Stimulated activated CD4-positive, alpha-beta T cell treated with anti-CD3 and anti-CD28 coated beads, Interleukin-15, amount 100 ng/mL, for 1 hour (primary cell): ENCODE data around the gene CCDC150.
"Not testable (repeated sequence)": the region's sequence is repeated elsewhere in the genome, so short reads cannot be mapped to it uniquely, and the experiment has no call there.

Experiments used
- DNase-seq, 2 donors: peaks; one replicate each; pipeline ENCODE4 v3.0.0-alpha.2; 2020; ENCODE audit warnings: low read depth in 1 of 2, low spot score in 1 of 2

Gene CCDC150

DNA sequence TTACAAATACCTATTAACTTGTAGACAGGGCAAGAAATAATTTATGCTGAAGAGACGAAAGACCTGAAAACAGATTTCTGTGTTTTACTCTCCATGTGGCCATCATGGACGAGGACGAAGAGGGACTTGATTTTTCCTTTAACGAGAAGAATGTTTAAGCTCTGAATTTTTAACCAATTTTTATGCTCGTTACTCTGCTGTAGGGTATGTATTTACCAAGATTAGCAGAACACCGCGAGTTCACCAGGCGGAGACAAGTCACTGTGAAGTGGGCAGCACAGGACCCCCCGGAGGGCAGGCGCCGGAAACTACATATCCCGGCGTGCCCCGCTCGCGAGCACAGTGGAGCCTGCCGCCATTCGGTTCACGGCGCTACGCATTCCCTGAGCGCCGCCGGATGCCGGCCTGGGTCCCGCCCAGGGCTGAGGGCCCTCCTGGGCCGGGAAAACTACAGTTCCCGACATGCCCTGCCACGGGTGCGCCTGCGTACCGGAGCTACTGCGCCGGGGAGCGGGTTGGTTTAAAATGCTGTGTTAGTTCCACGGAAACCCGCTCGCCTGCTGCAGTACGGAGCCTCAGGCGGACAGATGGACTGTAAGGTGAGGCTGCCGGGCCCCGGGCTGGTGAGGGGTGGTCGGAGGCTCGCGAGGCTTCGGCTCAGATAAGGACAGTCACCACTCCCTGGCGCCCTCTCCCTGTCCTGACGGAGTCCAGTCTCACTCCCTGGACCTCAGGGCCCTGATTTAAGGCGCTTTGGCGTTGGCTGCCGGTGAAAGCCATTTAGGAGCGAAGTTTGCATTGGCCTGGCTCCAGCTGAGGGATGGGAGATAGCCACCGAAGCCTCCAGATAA is at the start of gene CCDC150:
TSS of gene CCDC150 (plus strand) at position 536 of the 851 bp plus-strand sequence. CDS start at position 588, 52 bp downstream.
- DNase-seq: peak; percentile 87 to 88

DNA sequence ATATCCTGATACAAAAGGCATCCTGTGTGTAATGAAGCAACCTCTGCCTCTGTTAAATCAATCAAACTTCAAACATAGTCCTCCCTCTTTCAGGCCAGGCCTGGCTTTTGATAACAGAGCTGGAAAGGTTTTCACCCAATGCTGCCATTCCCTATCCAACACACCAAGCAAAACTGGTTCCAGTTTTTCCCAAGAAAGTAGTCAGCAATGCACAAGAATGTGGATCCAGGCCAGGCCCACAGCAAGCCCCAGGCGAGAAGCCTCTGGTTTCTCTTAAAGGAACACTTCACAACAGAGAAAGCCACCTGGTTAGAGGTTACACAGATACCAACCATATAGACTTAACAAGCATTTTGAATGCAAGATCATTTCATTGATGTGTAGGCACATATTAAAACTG is 49.2 kb upstream of the CCDC150 start:
- DNase-seq: no peak

DNA sequence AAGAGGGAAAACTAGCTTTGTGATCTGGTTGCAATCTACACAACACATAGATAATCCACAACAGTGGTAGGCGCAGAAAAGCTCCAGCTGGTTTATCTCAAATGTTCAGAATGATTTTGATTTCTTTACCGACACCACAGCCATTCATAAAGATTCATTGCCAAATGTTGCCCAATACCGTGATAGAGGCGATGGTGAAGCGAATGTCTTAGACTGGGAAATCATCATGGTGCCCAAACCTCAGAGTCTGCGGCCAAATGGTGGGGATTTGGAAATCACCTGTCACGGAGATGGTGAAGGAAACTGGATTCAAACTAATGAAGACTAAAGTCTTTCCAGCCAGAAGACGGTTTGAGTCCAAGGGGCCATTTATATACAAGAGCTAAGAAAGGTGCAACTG is 48.5 kb upstream of the CCDC150 start:
- DNase-seq: no peak

- DNase-seq: no peak
These were observed 47.9 kb upstream of the CCDC150 start for GRCh38 chr2:196591621-196592022.

GRCh38 chr2:196592331-196592910 is 47.1 kb upstream of the CCDC150 start:
- DNase-seq: no peak

- no peak for DNase-seq
These were observed 46.3 kb upstream of the CCDC150 start, which contains the start of gene HECW2 for GRCh38 chr2:196592911-196593881. TSS of gene HECW2 (minus strand) at chr2:196593554.

DNA sequence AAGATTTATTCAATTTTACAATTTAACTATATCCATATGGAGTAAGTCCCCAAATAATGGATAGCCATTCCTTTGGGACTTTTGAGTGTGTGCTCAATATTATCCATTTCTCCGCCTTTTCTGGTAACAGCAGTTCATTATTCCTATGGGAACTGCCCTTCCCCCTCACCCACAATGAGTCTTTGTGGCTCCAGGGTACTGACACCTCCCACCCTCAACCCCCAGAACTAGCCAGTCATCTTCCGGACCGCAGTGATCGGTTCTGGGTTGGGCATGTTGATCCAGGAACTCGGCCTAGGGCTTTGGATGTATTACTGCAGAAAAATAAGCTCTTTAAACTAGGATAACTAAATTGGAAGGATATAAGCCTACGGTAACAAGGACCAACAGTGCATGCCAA is 45.4 kb upstream of the CCDC150 start:
- DNase-seq: no peak

GRCh38 chr2:196597531-196597930 is 42.0 kb upstream of the CCDC150 start:
- DNase-seq: no peak

DNA sequence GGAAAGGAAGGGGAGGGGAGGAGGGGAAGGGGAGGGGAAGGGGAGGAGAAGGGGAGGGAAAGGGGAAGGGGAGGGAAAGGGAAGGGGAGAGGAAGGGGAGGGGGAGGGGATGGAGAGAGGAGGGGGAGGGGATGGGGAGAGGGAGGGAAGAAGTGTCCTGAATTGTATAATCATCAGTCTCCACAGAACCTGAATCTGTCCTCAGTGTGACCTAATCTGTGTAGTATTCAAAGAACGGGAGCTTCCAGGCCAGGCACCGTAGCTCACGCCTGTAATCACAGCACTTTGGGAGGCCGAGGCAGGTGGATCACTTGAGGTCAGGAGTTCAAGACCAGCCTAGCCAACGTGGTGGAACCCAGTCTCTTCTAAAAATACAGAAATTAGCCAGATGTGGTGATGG is 41.1 kb upstream of the CCDC150 start:
- no peak for DNase-seq

DNA sequence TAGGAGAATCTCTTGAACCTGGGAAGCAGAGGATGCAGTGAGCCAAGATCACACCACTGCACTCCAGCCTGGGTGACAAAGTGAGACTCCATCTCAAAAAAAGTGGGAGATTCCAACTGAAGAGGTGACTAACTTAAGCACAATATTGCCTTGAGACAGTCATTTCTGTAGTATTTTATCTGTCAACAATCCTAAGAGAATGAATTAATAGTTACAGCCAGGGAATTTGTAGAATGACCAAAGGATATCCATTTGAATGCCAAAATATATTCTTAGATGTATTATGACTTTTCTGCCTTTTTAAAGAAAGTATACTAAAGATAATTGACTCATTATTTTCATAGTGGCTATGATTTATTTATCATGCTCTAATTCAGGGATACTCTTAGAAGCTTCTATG is 40.7 kb upstream of the CCDC150 start:
- no peak for DNase-seq

DNA sequence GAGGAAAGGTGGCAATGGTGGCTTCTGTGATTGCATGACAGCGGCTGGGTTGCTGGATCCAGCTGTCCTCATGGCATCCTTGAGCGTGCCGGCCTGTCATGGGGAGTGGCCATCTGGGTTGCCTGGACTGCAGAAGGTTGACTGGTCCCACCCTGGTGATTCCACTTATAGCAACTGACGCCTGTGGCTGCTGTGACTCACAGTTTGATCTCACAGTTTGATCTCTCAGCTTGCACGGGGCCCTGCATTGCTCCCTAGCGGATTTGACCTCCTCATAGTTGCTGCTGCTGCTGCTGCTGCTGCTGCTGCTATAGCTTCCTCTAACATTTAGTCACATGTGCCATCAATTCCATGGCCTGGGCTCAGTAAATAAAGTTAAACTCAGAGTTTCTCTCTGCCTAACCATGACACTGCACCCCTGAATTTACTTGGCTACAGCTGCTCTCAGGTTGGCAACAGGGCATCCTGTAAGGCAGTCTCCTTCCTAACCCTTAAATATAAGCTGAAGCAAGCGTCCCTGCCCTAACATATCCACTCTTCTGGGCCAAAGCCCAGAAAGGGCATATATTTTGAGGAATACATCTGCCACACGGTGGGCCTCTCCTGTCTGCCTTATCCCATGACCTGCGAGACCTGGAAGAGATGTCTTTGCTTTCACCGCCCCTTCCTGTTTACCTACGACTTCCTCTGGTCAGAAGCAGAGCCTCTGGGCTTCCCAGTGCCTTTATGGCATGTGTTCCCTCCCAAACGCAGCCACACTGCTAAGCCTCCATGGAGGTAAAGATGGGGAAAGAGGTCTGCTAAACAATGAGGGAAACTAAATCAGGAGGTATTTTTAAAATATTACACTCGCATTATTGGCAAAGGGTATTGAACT is 37.8 kb upstream of the CCDC150 start:
- DNase-seq: no peak

DNA sequence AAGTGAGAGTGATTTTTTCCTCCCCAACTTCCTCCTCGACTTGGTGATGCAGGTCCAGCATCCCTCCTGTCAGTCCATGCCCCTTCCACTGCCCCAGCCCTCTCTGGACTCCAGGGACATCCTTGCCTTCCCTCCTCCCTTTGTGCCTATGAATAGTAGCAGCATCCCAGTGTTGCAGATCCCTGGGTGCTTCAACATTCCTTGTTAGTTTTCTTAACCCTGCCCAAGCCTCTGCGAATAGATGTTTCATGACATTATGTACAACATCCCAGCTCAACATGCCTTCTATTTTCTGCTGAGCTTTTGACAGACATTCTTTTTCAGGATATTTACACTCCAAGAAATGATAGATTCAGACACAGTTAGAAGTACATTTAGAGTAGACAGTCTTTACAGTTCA is 35.3 kb upstream of the CCDC150 start:
- no peak for DNase-seq

- no peak for DNase-seq
These were observed 33.0 kb upstream of the CCDC150 start for GRCh38 chr2:196606516-196606915.

GRCh38 chr2:196607073-196607472 is 32.4 kb upstream of the CCDC150 start:
- no peak for DNase-seq

- not testable (repeated sequence) for DNase-seq
These were observed 31.6 kb upstream of the CCDC150 start for GRCh38 chr2:196607896-196608295.

- DNase-seq: no peak
These were observed 29.7 kb upstream of the CCDC150 start for GRCh38 chr2:196609806-196610205.

GRCh38 chr2:196610796-196611195 is 28.7 kb upstream of the CCDC150 start:
- no peak for DNase-seq

GRCh38 chr2:196613302-196613701 is 26.2 kb upstream of the CCDC150 start:
- no peak for DNase-seq

- no peak for DNase-seq
These were observed 22.1 kb upstream of the CCDC150 start for GRCh38 chr2:196617430-196617829.

DNA sequence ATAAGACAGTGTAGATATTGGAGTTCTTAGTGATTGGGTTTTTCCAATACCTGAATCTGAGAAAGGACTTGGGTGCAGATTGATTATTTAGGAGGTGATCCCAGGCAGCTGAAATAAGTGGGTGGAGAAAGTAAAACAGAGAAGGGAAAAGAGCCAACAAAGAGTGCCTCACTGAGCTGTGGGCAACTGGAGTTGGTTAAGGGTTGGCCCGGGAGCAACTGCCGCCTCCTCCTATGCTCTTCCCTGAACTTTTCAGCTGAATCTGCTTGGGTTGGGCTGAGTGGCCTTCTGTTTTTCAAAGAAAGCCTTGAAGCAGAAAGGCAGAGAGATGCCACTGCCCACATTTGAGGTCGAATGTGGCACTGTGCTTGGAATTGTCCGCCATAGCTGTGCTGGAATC is 20.9 kb upstream of the CCDC150 start:
- no peak for DNase-seq
